GM19035 (cell line): ENCODE results near the gene GNL2.
"Not testable (repeated sequence)": the region's sequence is repeated elsewhere in the genome, so short reads cannot be mapped to it uniquely, and the experiment has no call there.

Experiments
- ATAC-seq: cut with Tn5 transposase; IDR thresholded peaks from one replicate; pipeline ENCODE4 v1.9.1; 2021; ENCODE audit not compliant: unreplicated experiment

Gene GNL2

GRCh38 chr1:37609002-37609401, 13.3 kb upstream of the GNL2 start:
- ATAC-seq: no peak

GRCh38 chr1:37606481-37607263, 10.9 kb upstream of the GNL2 start:
- ATAC-seq: no peak

GRCh38 chr1:37605806-37606474, 10.2 kb upstream of the GNL2 start:
- ATAC-seq: no peak

GRCh38 chr1:37605061-37605650, 9.4 kb upstream of the GNL2 start:
- ATAC-seq: no peak

DNA sequence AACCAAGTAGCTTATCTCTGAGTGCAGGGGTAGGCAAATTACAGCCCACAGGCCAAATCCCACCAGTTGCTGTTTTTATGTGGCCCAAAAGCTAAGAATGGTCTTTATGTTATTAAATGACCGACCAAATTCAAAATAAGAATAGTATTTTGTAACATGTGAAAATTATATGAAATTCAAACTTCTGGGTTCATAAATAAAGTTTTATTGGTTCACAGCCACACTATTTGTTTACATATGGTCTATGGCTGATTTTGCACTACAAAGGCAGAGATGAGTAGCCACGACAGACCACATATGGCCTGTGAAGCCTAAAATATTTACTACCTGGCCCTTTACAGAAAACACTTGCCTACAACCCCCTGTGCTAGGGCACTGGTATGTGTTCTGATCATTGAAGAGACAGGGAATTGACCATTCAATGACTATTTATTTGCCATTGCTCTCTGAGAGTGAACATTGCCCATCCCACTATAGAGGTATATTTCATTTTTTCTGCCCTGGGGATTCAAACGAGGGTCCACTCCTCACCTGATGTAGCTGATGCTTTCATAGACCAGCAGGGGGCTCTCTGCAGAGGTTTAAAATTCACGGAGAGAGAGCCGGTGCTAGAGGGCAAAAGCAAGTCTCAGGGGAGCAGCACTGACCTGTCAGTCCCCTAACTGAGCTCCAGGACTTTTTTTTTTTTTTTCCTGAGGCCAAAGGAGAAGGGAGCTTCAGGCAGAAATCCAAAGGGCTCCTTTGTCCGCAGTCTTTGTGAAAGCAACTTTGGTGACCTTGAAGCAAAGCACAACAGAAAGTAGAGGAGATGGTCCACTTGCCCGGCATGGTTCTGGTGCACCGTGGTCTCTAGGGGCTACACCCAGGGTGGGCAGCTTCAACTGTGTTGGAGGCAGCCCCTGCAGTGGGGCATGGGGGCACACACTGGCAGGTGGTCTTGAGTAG, 7.3 kb upstream of the GNL2 start:
- no peak for ATAC-seq

GRCh38 chr1:37601441-37601840, 5.7 kb upstream of the GNL2 start:
- ATAC-seq: no peak

GRCh38 chr1:37599940-37600339, 4.2 kb upstream of the GNL2 start:
- no peak for ATAC-seq

GRCh38 chr1:37596182-37596667, 488 bp upstream of the GNL2 start:
- ATAC-seq: no peak

- no peak for ATAC-seq
Measured at GRCh38 chr1:37593726-37594125, 2.0 kb downstream of the GNL2 start.

GRCh38 chr1:37588939-37589338, 6.8 kb downstream of the GNL2 start:
- no peak for ATAC-seq

DNA sequence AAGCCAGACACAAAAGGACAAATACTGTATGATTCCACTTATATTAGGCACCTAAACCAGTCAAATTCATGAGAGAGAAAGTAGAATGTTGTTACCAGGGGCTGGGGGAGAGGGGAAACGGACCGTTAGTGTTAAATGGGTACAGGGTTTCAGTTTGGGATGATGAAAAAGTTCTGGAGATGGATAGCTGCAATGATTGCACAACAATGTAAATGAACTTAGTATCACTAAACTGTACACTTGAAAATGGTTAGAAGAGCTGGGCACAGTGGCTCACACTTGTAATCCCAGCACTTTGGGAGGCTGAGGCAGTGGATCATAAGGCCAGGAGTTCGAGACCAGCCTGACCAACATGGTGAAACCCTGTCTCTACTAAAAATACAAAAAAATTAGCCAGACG, 11.2 kb downstream of the GNL2 start:
- not testable (repeated sequence) for ATAC-seq

GRCh38 chr1:37575692-37576091, 20.0 kb downstream of the GNL2 start:
- no peak for ATAC-seq

DNA sequence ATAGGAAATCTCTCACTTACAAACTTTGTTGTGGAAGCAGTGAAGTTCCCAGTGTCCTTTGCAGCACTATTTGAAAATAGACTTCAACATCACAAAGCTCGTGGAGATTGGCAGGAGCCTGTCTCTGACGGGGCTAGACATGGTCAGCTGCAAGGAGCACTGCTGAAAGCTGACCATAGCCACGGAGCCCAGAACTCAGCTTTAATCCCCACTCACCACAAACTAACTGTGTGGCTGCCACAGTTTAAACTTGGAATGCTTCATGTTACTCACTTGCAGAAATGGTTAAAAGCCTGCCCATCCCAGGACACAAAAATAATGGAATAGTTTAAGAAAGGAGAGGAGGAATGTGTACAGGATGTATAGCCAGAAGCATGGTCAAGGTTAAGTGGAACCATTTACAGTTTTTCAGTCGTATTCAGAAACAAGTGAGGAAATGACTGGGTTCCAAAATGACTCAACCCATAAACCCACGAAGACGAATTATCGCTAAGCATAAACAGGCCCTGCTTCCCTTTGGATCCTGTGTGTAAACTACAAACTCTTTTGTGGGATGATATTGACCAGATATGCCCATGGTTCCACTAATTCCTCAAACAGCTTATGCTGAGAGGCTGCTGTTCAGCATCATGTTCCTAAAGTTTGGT, 20.8 kb downstream of the GNL2 start:
- no peak for ATAC-seq

GRCh38 chr1:37570528-37571334, 25.0 kb downstream of the GNL2 start:
- ATAC-seq: no peak

GRCh38 chr1:37567023-37567422, 28.7 kb downstream of the GNL2 start:
- no peak for ATAC-seq

DNA sequence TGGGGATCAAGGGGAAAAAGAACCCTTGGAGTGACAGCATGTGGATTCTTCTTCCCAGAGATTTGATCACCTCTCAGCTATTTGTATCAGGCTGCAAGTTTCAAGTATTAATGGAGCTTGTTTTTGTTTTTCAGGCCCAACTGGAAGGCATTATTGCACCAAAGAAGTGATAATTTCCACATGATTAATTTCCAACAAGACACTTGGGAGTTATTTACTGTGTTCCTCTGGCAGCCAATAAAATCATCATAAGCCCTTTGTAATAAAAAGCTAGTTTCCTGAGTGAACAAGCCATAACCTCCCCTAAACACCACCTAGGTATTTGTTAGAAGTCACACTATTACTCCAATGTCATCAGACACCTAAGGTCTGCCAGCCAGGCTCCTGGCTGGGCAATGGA, 30.8 kb downstream of the GNL2 start:
- ATAC-seq: no peak

- no peak for ATAC-seq
Measured at GRCh38 chr1:37562984-37563383, 32.8 kb downstream of the GNL2 start.

DNA sequence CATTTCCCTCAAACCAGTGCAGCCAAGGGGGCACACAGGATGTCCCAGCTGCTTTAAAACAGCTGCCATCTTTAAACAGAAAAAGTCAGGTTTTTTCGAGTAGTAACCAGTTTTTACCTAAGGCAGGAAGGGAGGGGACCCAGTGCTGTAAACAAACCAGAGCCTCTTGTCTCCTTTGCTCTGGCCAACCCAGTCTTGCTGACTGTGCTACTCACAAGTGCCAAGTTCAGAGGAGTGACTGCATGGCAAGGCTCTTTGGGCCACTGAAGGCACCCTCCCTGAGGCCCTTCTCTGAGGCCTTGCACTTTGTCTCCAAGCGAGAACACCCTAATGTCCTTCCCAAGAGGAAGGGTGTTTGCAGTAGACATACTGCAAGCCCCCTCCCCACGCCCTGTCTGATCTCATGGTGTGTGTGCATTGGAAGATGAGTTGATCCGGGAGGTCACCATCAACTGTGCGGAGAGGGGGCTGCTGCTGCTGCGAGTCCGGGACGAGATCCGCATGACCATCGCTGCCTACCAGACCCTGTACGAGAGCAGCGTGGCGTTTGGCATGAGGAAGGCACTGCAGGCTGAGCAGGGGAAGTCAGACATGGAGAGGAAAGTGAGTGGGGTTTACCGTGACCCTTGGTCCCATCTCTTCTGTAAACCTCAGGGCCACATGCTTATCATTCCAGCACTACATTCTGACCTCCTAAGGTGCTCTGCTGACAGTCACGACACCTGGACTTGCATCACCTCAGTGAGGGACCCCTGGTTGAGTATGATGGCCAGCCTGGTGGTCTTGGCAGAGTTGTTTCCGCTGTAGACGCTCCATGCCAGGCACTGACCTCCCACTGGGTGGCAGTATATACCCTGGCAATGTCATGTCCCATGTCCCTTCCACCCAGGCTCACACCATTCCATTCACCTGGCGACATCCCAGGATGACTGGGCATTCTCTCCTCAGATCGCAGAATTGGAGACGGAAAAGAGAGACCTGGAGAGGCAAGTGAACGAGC, 34.3 kb downstream of the GNL2 start:
- ATAC-seq: no peak
